Skin epidermis (tissue), 12 donors: ENCODE data around the gene TSPAN7.

Source experiments
- H3K27ac ChIP-seq, 21 experiments: fragments of 200-600 bp; sonication (generic) in 11 of 21; one replicate each; pipeline ENCODE4 v1.5.0; 2020; ENCODE audit warnings: mild to moderate bottlenecking in 3 of 21, inconsistent platforms in 2 of 21, moderate library complexity in 2 of 21
- H3K4me3 ChIP-seq, 7 experiments: fragments of 200-600 bp; sonication (generic) in 2 of 7; one replicate each; pipeline ENCODE4 v1.5.0; 2020; ENCODE audit warnings: inconsistent platforms in 2 of 7, mild to moderate bottlenecking in 2 of 7, moderate library complexity in 1 of 7

TSPAN7 gene

GRCh38 chrX:38639730-38640129 lies 78.4 kb downstream of the TSPAN7 start:
- H3K27ac ChIP-seq, result no peak overlapping the region
- no peak overlapping the region for H3K4me3 ChIP-seq

GRCh38 chrX:38641197-38641596 lies 79.9 kb downstream of the TSPAN7 start:
- no peak overlapping the region for H3K27ac ChIP-seq
- H3K4me3 ChIP-seq, result no peak overlapping the region

DNA sequence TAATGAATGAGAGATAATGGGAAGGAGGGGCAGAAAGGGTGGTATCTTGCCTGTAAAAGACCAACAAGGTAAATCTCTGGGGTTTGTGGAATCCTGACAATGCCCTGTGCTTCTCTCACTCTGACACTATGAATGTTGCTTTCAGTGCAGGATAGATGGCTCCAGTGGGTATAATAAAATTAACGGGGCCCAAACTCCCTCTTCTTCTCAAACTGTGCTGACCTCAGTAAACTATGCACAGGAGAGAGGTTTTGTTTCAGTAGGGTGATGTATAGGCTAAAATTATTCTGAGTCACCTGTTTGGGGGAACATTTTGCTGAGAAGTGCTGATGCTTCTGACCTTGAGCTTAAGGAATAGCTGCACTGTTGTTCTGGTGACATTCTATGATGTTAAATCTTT lies 82.6 kb downstream of the TSPAN7 start:
- no peak overlapping the region for H3K27ac ChIP-seq
- H3K4me3 ChIP-seq, result no peak overlapping the region

GRCh38 chrX:38646129-38646528 lies 84.8 kb downstream of the TSPAN7 start:
- Histone ChIP-seq H3K4me3 (no peak overlapping the region), H3K27ac (no peak overlapping the region)

DNA sequence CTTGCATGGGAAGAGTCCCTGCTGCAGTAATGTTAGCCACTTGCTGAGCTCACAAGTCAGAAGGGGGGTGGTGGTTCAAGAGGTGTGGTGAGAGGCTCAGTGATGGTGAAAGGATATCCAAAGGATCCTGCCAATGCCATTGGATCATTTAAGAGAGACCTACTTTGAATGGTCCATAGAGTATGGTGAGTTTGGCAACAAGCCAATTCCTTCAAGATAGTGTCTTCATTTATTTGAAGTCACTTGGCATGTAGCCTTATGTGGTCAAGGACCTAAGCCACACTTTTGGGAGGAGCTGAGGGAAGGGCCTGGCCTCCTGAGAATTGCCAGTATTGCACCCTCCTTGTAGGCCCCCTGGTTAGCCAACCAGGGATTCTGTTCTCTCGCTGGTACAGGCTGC lies 87.9 kb downstream of the TSPAN7 start:
- Histone ChIP-seq H3K4me3 (no peak overlapping the region), H3K27ac (no peak overlapping the region)

DNA sequence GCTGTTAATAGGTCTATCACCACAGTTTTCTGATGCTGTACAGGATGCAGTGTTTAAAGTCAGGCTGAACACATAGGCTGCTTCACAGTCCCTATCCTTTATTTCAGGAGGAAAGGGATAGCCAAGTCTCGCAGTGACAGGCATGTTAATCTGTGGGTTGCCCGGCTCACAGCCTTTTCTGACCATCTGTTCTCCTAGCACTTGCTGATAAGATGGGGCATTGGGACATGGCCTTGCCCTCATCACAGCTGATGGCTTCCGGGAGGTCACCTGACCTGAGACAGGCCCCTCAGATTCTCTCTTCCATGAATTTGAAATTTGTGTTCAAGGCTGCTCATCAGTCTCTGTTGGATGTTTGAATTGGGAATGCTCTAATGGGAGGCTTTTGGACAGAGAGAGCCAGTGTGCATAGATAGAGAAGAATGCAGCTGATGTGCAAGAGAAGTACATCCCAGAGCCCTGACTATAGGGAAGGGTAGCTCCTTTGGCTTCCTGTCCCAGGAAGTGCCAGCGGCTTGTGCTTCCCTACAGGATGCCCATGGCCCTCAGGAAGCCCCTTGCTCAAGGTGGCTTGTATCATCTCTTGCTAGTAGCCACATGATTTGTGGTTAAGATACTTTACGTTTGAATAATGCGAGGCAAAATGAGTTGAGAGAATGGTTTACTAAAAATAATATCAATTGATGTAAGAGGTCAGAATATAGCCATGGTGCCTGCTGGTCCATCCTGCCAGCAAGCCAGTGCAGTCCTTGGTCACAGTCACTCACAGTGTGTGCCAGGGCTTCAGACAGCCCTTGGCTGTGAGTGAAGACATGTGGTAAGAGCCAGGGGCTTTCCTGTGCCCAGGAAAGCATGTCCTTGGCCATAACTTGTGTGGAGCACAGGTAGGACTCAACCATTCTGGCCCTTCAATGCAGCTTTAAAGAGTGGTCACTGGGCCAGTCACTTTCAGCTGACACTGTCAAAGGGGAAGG lies 88.6 kb downstream of the TSPAN7 start:
- no peak overlapping the region for H3K27ac ChIP-seq

GRCh38 chrX:38651625-38652601 lies 90.6 kb downstream of the TSPAN7 start:
- Histone ChIP-seq H3K27ac (no peak overlapping the region), H3K4me3 (no peak overlapping the region)

More for the DNA sequence above, 88.6 kb downstream of the TSPAN7 start:
- H3K4me3 ChIP-seq, result no peak overlapping the region

DNA sequence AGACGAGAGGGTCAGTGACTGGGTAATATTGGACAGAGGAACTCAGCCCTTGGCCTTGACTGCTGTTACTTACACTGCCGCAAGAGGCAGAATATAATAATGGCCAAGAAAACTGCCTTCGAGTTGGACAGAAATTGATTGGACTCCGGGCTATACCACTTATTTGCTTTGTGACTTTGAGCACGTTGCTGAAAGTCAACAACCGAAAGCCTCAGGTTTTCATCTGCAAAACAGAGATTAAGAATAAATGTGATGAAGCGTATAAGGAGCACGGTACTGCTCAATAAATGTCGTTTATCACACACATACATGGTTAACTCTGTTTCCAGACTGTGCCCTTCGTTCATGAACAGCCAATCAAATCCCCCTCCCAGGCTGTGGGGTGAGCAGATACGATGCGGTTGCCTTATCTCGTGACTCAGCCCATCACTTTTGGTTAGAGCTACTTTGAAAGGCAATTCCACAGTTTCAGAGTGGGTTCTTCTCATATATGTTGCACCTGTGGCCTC lies 91.6 kb downstream of the TSPAN7 start:
- H3K27ac ChIP-seq, result no peak overlapping the region
- H3K4me3 ChIP-seq, result no peak overlapping the region

DNA sequence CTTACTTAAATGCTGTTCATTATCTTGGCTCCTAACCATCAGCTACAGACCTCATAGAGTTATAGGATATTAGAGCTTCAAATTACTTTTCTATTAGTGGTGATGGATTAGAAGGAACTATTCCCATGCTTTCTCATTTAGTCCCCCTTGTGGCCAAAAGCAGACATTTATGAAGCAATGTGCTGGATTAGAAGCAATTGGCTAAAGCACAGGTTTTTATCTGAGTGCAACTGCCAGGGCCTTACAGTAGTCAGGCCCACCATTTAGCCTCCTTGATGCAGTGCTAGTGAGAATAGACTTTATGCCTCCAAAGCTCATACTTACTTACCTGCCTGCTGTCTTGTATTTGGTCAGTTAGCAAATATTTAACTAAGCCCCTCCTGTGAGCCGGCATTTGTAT lies 93.0 kb downstream of the TSPAN7 start:
- H3K27ac ChIP-seq, result no peak overlapping the region
- no peak overlapping the region for H3K4me3 ChIP-seq

DNA sequence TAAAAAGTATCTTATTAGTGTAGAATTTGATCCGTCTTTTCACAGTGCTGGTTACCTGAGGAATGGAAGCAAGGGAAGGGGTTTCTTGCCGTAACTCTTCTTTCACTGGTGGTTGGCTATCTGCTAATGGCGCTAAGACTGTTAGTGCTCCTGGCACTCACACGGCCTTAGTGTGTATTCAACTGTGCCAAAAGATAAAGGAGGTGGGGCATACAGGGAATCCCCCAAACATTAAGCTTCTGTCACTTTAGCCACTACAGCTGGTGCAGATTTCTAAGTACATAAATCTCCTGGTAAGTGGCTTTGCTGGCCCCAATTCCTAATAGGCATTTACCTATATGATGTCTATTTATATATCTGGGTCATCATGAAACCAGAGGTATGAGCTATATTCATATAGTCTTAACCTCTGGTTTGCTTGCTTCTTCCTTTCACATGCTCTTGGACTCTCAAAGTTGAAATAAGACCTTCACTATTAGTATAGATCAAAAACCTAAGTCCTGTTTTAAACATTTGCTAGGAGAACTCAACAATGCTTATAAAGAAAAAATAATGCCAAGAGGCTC lies 95.1 kb downstream of the TSPAN7 start:
- no peak overlapping the region for H3K27ac ChIP-seq
- H3K4me3 ChIP-seq, result no peak overlapping the region

- Histone ChIP-seq H3K4me3 (no peak overlapping the region), H3K27ac (no peak overlapping the region)
Measured at GRCh38 chrX:38657562-38657961, 96.2 kb downstream of the TSPAN7 start.

DNA sequence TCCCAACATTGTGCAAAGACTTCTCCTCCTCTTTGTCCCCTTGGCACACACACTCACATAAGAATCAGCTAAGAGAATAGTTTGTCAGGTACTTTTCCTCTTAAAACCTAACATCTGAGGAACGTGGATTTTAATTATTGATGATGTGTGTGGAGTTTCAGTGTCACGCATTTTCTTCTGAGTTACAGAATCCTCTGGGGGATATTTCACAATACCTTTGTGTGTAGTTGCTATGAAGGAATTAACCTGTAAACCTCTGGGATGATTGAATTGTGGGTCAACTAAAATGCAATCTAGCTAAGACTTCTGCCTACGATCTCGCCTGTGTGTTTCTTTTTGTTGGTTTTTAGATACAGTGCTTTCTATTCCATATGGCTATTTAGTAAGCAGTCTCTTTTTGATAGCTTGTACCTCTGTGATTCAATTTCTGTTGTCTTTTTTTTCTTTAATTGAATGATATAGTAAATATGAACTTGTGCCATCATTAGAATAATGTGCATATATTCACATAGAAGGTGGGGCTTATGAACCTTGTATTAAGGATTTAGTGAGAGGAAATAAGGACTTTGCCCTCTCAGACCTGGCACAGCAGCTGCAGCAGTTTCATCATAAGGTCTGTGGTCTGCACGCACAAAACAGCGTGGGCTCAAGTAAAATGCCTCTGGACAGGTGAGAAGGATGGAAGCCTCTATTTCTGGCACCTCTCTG lies 99.2 kb downstream of the TSPAN7 start:
- Histone ChIP-seq H3K4me3 (no peak overlapping the region), H3K27ac (no peak overlapping the region)

DNA sequence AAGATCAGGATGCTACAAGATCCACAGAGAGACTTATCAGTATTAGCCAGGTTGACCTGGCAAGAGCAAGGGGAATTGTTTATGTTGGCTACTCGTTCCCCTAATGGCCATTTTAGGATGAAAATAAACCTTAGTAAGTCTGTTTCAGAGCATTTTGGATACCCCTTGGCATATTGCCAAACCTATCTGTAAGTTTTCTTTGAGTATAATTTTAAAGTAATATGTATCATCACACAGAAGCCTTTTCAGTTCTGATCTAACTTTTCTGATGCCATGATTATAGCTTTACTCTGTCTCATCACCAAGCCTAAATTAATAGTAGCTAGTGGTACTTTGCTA lies 99.7 kb downstream of the TSPAN7 start:
- H3K27ac ChIP-seq, result no peak overlapping the region
- H3K4me3 ChIP-seq, result no peak overlapping the region

DNA sequence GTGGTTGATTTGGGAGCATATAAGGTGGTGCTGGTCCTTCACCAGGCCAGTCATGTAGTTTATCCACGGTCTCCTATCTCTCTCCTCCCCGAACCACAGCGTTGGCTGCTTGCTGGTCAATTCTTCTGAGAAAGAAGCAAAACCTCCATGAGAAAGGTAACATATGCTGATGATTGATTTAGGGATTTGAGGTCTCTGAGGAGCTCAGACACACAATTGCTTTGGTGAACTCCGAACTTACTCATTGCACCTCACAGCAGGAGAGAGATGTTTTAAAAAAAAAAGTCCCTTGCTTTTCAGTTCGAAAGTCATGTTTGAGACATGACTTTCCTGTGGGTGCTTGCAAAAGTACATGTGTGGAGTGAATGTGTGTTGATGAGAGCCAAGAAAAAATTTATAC lies 100.2 kb downstream of the TSPAN7 start:
- Histone ChIP-seq H3K27ac (no peak overlapping the region), H3K4me3 (no peak overlapping the region)

- Histone ChIP-seq H3K27ac (no peak overlapping the region), H3K4me3 (no peak overlapping the region)
Measured at GRCh38 chrX:38662640-38663039, 101.3 kb downstream of the TSPAN7 start.

GRCh38 chrX:38664285-38664684 lies 102.9 kb downstream of the TSPAN7 start:
- Histone ChIP-seq H3K27ac (no peak overlapping the region), H3K4me3 (no peak overlapping the region)

DNA sequence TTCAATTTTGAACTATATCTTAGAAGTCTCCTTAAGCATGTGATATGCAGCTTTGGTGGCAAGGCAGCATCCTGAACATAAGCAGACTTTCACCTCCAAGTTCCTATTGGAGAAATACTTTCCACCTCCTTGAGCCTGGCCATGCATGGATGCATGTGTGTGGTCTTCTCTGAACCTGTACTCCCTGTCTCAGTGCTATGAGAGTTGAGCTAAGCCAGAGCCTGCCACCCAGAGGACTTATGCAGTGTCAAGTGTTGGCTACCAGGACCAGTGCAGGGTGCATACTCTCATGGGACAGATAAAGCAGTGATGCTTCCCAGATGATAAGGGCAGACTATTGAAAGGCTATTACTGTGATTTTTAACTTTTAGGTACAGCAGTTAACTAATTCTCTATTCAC lies 105.6 kb downstream of the TSPAN7 start:
- no peak overlapping the region for H3K4me3 ChIP-seq
- no peak overlapping the region for H3K27ac ChIP-seq

DNA sequence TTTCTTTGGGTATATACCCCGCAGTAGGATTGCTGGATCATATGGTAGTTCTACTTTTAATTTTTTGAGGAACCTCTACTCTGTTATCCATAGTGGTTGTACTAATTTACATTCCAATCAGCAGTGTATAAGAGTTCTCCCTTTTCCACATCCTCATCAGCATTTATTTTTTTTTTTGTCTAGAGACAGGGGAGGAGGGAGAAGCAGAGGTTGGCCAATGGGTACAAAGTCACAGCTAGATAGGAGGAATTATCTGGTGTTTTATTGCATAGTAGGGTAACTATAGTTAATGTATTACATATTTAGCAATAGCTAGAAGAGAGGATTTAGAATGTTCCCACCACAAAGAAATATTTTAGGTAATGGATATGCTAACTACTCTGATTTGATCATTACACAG lies 107.4 kb downstream of the TSPAN7 start:
- Histone ChIP-seq H3K4me3 (no peak overlapping the region), H3K27ac (no peak overlapping the region)

DNA sequence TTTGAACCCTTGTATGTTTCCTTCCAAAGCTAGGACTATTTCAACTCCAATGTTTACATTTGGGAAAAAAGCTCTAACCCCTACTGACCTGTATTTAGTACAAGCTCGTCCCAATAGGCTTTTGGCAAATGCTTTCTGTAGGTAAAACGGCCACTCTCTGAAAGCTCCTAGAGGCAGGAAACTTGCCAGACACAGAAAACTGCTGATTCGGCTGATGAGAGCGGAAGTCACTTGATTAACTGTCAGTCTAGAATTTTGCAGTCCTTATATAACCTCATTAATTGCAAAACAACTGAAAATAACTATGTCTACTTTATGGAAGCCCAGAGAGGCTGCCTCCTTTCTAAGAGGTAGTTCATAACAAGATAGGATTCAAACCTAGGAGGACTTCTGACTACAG lies 108.1 kb downstream of the TSPAN7 start:
- no peak overlapping the region for H3K27ac ChIP-seq

DNA sequence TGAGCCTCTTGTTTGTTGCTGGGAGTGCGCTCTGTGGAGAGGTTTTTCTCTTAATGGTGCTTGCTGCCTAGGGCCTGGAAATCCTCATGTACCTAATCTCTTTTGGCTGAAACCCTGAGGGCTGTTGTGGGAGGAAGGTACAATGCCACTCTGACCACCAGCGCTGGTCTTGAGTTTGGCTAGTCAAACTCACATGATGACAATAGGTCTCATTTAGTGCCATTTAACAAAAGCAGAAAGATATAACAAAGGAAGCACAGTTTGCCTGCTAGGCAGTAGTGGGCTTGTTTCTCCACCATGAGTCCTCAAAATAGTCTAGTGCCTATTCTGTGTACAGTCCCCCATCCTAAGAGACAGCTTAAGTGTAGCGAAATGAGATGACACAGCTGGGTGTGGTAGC lies 111.3 kb downstream of the TSPAN7 start:
- H3K27ac ChIP-seq, result no peak overlapping the region
- H3K4me3 ChIP-seq, result no peak overlapping the region

More for the DNA sequence above, 108.1 kb downstream of the TSPAN7 start:
- H3K4me3 ChIP-seq, result no peak overlapping the region
